Activated T-cell treated with anti-CD3 and anti-CD28 coated beads, Interleukin-2, amount 50 U/mL, for 48 hours (primary cell): ENCODE results near the gene KLF7.
A peak's percentile ranks its signal among the peaks of the same experiment; 100 is the strongest.

Experiments
- DNase-seq, 2 experiments: peaks; one replicate each; pipeline ENCODE4 v3.0.0-alpha.2; 2020

Gene KLF7

GRCh38 chr2:207166349-207167098, 776 bp upstream of the KLF7 start:
- peak; percentile 77 to 81 for DNase-seq

- DNase-seq, result peak; percentile 95 to 96
Measured at GRCh38 chr2:207166039-207166348, 246 bp upstream of the KLF7 start.

GRCh38 chr2:207164006-207164831, 1.5 kb downstream of the KLF7 start:
- DNase-seq, result peak in 1 of 2 experiments; percentile 45

DNA sequence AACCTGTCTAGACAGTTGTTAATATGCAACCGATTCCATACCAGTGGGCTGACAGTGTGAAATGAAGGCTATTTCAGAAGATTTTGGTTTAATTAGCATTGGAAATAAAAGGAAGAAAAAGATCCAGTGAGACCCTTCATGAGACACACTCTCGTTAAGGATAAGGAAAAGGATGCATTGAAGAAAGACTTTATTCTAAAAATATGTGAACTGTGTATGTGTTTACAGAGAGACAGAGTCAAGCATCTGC, 2.1 kb downstream of the KLF7 start:
- no peak for DNase-seq

GRCh38 chr2:207163053-207163755, 2.5 kb downstream of the KLF7 start:
- DNase-seq, result no peak

DNA sequence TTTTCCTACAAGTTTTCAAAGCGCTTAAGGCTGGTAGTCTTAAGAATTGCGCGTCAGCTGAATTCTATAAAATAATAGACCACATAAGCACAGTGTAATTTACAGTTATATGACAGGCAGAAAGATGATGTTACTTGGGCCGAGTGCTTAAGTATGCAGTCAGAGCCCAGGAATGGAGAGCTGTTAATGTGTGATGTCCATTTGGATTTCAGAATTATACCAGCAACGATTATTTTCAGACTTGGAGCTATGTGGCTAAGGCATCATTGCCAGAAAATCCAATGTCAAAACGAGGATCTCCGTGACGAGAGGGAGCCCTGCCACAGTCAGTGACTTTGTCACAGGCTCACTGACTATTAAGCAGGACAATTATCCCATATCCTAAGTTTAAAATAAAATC, 3.4 kb downstream of the KLF7 start:
- no peak for DNase-seq

DNA sequence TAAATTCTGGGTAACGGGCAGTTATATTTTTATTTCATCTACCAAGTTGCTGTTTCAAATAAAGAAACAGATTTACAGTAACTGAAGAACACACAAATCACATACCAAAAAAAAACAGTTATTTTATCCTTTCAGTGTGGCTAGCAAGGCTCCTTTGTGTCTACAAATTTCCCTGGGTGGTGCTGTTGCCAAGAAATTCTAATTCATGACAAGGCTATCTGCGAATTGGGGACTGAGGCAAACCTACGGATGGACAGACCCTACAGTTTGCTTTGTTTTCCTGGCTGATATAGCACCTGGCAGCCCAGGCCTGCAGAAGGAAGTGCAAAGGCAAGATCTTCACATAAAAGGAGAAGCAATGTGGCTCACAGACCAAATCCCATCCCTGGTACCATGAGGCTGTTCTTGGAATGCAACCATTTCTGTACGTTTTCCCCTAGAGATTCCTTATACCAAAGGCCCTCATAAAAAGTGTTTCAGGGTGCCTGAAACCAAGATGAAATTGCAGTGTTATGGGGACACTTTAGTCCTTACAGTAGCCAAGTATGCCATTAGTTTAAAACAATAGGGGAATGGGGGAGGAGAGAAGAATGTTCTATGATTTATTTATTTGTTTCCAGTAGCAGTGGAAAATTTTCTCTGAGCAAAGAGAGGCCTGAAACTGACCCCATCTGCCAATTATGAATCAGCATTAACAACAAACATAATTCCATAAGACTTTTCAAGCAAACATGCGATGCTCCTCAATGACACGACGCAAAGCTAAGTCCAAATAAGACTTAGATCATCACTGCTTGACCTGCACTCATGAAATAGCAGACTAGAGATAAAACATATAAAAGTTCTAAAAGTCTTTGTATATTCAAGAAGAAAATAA, 4.3 kb downstream of the KLF7 start:
- no peak for DNase-seq

DNA sequence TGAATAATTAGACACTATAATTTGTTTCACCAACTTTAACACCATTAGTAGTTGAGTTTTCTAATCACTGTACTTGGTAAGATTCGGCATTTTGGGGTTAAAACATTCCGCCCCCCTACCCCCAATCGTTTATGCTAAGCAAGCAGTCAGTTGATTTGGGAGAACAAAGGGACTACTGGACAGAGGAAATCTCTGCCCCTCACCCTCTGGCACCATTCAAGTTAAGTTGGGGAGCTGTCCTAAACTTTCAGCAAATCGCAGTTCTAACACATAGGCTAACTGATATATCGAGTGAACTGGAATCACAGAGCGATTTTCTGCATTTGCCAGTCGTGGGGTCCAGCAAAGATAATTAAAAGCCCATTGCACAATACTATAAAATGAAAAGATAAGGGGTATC, 5.6 kb downstream of the KLF7 start:
- DNase-seq, result no peak

GRCh38 chr2:207159002-207159401, 6.7 kb downstream of the KLF7 start:
- no peak for DNase-seq

- no peak for DNase-seq
Measured at GRCh38 chr2:207157731-207158130, 8.0 kb downstream of the KLF7 start.

DNA sequence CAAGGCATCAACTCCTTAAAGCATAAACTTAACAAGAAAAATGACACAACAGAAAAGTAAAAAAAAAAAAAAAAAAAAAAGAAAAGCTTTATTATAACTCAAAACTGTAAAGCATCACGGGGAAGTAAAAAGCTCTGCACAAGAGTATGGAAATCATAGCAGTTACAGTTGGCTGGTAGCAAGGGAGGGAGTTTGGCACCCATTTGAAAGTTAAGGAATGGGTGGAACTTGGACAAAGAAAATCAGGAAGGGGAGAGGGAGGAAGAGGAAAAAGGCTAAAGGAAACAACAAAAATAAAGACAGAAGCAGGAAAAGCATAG, 8.6 kb downstream of the KLF7 start:
- no peak for DNase-seq

DNA sequence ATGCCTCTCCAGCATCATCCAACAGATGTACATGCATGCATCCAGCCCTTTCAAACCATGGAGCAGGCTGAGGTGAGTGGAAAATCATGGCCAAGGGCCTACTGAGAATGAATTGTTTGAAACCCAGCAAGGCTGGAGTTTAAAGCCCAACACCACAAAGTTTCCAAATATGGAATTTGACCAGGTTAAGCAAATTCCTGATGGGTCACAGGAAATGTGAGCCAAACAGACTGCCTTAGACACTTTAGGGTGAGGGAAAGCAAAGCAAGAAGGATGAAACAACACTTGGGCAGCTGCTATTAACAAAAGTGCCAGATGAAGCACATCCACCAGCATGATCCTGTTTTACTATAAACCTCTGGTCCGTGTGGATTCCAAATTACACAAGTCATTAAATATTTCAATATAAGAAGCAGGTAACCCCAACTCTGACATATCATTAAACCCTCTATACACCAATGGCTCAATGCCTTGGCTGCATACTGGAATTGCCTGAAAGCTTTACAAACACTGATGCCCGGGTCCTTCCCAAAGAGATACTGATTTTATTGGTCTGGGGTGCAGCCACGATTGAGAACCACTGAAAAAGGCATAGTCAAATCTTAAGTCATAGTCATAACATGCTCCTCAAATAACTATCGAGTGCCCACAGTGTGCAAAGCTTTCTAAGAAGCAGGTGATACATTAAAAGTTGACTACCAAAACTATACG, 9.1 kb downstream of the KLF7 start:
- peak in 1 of 2 experiments; percentile 50 for DNase-seq

- no peak for DNase-seq
Measured at GRCh38 chr2:207155516-207156444, 10.0 kb downstream of the KLF7 start.

DNA sequence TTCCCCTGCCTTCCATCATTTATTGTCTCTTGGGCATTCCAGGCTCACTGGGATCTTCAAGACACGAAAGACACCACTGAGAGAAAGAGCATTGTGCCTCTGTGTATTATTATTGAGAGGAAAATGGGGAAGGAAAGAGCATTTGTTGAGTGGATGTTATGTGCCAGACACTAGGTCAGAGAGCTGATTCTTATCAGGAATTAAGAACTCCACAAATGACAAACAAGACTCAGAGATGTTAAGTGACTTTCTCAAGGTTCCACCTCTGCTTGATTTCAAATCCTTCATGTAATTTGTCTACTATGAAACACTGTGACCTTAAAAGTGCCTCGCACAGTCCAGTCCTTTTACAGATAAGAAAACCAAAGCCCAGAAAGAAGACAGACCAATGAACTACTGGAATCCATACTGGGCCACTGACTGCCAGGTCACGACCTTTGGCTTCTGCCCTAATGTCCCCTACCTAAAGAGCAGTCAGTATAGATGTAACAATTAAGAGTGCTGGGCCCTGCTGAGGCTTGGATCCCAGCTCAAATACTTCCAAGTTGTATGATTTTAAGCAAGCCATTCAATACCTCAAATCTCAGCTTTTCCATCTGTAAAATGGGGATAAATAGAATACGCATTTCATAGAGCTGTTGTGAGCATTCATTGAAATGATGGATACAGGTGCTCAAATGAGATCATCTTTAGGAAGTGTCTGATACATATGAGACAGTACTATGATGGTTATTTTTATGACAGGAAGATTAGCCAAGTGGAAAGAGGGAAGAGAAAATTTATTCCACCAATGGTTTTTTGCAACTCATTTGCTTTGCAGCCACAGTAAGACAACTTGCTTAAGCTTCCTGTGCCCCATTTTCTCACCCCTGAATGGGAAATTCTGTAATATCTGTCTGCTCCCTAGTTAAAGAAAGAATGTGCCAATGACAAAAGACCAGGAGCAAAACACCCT, 10.9 kb downstream of the KLF7 start:
- no peak for DNase-seq

GRCh38 chr2:207153266-207153975, 12.3 kb downstream of the KLF7 start:
- DNase-seq, result no peak

- no peak for DNase-seq
Measured at GRCh38 chr2:207151048-207151447, 14.7 kb downstream of the KLF7 start.

DNA sequence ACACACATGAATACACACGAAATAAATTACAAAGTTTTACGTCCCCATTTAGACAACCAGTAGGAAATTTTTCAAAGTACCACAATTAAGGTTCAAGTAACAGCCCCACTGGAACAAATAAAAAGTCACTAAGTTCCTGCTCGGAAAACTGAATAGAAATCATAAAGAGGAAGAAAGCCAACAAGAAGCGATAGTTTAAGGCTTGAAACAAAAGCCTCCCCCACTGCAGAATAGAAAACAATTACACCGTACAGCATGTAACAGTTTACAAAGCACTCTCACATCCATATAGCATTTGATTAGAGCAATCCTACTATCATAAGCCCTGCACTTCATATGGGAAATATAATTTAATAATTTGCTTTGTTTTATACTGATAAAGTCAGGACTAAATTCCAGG, 15.5 kb downstream of the KLF7 start:
- no peak for DNase-seq

GRCh38 chr2:207149249-207150213, 16.2 kb downstream of the KLF7 start:
- DNase-seq, result peak in 1 of 2 experiments; percentile 25
